Left ventricle myocardium superior (tissue), 1 donor: ENCODE results near the gene KCNQ1OT1. TPM values are rescaled to one million over a fixed set of nuclear protein-coding genes. Genes with fewer than 3 reads are reported as not detected.

Experiments used
- ATAC-seq: fragments of 200-7000 bp; cut with Tn5 transposase; one replicate; pipeline ENCODE4 v1.9.1; 2020; ENCODE audit warnings: mild to moderate bottlenecking, moderate library complexity
- DNase-seq: peaks from one replicate; pipeline ENCODE4 v3.0.0-alpha.2; 2020
- intact Hi-C: fragments of 100-400 bp; cut with micrococcal nuclease; formaldehyde crosslinking; loops from one replicate; pipeline ENCODE4 v1.11.0; 2022
- total RNA-seq: library from RNA; stranded (reverse); fragmentation: NEBNext Ultra II Directional; extraction: Animal tissue kit (Norgen Biotek cat#: 25700); gene quantifications from one replicate; pipeline ENCODE4 v1.2.1, GENCODE V29; 2021
- donor health status: DM: no; HTN: yes; CAD: no; lungs with severe emphysema.

Gene KCNQ1OT1
- total RNA-seq, 1 donor from 2014 or later, result 0.35 TPM

- peak; percentile 17 for DNase-seq
- intact Hi-C loops, result no loop called here
- no peak for ATAC-seq
Observed at GRCh38 chr11:2570841-2571597, 128.8 kb downstream of the KCNQ1OT1 start.

- intact Hi-C loops, result no loop called here
- DNase-seq (peak; percentile 16), ATAC-seq (no peak)
Observed at GRCh38 chr11:2570211-2570811, 129.5 kb downstream of the KCNQ1OT1 start.

GRCh38 chr11:2569731-2570210 is 130.0 kb downstream of the KCNQ1OT1 start:
- ATAC-seq, result no peak
- intact Hi-C loops, result no loop called here
- peak; percentile 23 for DNase-seq

GRCh38 chr11:2569321-2569721 is 130.5 kb downstream of the KCNQ1OT1 start:
- intact Hi-C loops, result no loop called here
- DNase-seq (peak; percentile 20), ATAC-seq (no peak)

GRCh38 chr11:2567026-2567671 is 132.6 kb downstream of the KCNQ1OT1 start:
- peak; percentile 17 for DNase-seq

DNA sequence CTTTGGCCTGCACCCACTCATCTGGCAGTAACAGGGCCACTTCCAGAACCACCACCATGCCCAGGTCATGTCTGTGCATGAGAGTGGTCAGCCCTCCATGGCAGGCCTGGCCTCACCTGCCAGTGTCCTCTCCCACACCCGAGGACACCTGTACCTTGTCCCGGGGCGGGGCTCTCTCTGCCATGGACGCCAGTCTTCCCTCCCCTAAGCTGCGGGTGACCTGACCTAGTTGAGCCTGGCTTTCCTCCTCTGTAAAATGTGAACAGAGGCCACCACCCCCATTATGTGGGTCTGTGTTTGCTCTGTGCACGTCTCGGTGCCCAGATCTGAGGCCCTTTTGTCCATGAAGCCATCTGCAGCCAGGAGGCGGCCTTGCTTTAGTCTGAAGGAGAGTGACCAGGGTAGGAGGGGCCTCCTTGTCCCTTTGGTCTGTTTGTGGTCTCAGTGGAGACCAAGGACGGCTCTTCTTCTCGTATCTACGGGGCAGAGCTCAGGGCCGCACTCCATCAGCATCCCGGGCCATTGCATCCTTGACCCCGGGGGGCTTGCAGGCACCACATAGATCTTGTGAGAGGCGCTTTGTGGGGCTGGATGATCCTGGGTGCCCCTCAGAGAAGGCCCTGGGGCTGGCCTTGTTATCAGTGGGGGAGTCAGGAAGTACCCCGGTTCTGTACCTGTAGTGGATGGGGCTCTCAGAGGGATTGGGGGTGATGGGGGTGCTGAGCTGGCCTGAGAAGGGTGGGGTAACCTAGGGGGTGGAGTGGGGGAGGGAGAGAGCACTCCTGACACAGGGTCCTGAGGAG is 133.4 kb downstream of the KCNQ1OT1 start:
- intact Hi-C loops, result no loop called here
- no peak for ATAC-seq
- peak; percentile 15 for DNase-seq

More at GRCh38 chr11:2567026-2567671, 132.6 kb downstream of the KCNQ1OT1 start:
- no peak for ATAC-seq
- intact Hi-C loops, result no loop called here

DNA sequence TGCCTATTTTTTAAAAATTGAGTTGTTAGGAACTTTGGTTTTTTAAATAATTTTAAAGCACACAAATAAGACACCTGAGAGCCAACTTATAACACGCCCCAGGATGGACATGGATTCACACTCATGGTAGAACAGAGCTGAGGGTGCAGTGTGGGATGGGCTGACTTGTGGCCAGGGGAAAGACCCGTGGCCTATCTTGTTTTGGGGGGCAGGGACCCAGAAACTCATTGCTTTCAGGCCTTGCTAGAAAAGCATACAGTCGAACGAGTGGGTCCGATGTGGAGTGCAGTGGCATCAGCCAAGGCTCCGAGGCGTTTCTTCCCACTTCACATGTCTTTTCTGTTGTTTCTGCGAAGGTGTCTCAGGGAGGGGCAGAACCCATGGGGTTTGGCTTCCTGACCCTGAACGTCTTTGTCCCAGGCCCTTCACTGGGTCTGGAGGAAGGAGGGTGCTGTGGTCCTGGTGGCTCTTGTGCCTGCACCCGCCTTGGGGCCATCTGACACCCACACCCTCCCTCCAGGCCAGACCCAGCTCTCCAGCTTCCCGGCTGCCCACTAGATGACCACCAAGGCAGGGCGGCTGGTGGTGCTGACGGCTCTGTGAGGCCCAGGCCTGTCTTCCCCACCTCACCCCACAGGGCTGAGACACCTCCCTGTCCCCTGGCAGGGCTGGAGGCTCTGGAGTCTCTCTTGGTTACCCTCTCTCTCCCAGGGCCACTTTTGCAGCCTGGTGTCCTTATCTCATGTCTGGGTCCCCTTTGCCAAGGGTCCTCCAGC is 134.2 kb downstream of the KCNQ1OT1 start:
- DNase-seq (peak; percentile 15), ATAC-seq (no peak)
- intact Hi-C loops, result no loop called here

DNA sequence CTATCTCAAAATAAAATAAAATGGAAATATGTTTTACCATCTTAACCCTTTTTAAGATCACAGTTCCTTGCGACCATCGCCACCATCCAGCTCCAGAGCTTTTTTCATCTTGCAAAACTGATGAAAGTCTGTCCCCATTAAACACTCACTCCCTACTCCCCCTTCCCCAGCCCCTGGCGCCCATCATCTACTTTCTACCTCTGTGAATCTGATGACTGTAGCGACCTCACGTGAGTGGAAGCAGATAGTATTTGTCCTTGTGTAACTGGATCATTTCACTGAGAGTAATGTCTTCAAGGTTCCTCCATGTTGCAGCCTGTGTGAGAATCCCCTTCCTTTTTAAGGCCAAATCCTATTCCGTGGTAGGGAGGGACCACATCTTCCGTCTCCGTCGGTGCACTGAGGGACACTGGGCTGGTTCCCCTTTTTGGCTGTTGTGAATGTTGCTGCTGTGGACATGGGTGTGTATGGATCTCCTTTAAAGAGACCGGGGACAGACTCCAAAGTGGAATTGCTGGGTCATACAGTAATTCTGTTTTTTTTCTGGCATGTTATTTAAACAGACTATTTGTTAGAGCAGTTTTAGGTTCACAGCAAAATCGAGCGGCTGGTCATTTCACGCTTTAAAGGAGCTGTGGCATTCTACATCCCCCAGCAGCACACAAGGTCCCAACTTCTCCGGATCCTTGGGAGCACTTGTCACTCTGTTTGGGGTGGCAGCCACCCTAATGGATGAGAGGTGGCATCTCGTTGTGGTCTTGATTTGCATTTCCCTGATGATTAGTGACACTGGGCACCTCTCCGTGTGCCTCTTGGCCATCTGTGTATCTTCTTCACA is 135.0 kb downstream of the KCNQ1OT1 start:
- intact Hi-C loops, result no loop called here
- ATAC-seq, result no peak
- peak; percentile 18 for DNase-seq

DNA sequence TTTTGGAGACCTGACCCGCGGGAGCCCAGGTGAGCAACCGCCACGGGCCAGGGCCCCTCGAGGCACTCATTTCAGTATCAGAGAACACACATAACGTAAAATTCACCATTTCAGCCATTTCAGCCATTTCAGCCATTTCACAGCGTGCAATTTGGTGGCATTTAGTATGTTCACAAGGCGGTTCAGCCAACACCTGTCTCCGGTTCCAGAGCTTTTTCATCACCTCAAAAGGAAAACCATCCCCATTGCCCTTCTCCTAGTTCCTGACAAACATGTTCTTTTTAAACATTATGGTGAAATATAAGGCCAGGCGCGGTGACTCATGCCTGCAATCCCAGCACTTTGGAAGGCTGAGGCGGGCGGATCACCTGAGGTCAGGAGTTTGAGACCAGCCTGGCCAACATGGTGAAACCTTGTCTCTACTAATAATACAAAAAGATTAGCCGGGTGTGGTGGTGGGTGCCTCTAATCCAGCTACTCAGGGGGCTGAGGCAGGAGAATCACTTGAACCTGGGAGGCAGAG is 135.7 kb downstream of the KCNQ1OT1 start:
- intact Hi-C loops, result no loop called here
- no peak for ATAC-seq
- peak; percentile 13 for DNase-seq

DNA sequence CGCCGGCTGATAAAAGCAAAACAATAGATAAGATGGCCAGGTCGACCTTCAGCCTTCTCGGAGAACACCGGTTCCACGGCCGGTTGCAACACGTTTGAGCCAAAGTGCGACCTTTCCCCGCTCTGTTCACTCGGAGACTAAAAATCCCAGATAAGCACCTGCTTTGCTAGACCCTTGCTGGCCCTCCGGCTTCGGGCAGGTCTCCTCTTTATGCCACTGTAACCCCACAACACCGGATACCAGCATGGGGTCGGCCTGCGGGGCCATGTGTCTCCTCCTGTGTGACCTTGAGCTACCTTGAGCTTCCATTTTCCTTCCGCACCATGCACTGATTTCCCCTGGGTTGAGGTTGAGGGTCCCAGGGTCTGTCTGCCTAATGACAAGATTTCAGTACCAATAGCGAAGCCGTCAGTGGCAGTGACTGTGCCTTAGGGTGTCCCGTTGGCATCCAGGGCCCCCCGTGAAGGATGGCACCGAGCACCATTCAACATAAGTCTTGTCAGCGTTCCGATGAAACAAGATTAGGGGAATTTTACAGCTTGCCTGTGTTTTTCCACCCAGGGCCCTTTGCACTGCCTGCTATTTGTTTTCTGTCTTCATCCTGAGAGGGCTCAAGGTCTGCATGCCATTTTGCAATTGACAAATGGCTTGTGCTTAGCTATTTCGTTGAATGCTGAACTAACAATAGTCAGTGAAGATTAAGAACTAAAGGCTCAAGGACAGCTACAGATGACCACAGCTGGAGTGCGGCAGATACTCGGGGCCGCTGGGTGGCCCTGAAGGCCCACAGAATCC is 136.4 kb downstream of the KCNQ1OT1 start:
- DNase-seq (peak; percentile 8), ATAC-seq (no peak)
- intact Hi-C loops, result no loop called here

DNA sequence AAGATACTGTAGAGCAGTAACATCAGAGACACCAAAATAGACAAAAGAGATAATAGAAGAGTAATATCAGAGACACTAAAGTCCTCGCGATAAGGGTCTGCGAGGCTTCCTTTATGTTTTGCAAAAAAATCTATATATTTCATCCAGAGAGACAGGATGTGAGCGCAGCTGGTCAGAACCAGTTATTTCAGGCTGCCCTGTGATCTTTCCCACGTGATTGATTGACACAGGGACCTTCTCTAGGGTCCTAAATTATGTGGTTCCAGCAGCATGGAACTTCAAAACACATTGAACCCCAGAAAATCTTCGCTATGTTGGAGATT is 136.9 kb downstream of the KCNQ1OT1 start:
- intact Hi-C loops, result no loop called here
- ATAC-seq, result no peak
- DNase-seq, result no peak

DNA sequence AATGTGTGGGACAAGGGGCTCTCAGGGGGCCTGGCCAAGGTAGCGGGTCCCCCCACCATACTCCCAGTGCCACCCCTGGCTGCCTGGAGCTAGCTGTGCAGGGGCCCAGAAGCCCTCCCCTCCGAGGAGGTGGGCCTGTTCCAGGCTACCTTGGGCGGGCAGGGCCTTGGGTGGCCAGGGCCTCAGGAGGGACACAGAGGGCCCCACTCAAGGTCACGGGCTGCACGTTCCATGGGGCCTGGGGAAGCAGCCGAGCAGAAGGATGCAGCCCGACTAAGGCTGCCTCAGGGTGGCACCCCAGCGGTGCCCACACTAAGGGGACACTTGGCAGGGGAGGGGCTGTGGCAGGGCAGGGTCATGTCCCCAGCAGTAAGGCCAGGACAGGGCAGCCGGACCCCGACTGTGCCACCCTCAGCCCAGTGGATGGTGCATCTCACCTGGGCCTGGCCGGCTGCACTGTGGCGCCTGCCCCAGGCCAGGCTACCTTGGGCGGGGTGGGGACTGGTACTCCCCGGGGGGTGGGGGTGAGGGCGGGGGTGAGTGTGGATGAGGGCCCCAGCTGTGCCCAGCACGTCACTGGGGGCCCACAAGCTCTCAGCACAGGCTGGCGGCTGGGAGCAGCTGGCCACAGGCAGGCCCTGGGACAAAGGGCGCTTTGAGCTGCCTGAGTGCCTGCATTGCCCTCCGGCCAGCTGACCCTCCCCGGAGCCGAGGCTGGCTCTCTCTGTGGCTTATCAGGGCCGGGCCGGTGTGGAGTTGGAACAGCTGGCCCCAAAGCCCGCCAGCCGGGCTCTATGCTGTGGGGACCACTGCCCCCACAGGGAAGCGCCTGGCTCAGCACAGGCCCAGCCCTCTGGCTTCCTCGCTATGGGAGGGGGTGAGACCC is 137.9 kb downstream of the KCNQ1OT1 start:
- intact Hi-C loops, result no loop called here
- peak; percentile 30 for DNase-seq
- ATAC-seq, result peak; percentile 38

DNA sequence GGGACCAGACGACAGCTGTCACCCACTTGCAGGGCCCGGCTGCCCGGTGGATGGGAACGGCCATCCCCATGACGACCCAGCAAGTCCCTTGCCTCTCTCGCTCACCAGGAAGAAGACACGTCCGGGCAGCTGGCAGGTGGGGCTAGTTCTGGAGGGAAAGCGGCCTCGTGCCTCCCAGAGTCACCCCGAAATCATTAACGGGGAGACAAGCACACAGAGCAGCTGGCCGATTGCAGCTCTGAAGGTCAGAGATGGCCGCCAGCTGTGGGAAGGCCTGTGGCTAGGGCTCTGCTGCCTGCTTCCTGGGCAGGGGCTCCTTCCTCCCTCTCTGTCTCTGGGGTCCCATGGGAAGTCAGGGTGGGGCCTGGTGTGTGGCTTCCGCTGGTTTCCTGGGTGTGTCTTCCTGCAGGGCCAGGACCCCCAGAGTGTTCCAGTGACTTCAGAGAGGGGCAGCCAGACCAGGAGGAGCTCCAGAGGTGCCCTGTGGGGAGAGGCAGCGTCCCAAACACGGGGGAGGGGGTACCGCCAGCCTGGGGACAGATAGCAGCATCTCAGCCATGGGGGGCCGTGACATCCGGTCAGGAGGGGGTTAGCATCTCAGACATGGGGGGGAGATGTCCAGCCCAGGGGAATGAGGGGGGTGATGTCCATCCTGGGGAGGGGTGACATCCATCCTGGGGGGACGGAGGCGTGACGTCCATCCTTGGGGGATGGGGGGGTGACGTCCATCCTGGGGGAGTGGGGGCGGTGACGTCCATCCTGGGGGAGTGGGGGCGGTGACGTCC is 140.1 kb downstream of the KCNQ1OT1 start:
- intact Hi-C loops, result no loop called here
- DNase-seq (no peak), ATAC-seq (no peak)

- no peak for DNase-seq
- no peak for ATAC-seq
- intact Hi-C loops, result no loop called here
Observed at GRCh38 chr11:2558861-2559526, 140.8 kb downstream of the KCNQ1OT1 start.

GRCh38 chr11:2558397-2558796 is 141.4 kb downstream of the KCNQ1OT1 start:
- DNase-seq (no peak), ATAC-seq (no peak)
- intact Hi-C loops, result no loop called here
